ENCODE data around the gene SPPL2B. TPM values are rescaled to one million over a fixed set of nuclear protein-coding genes. Genes with fewer than 3 reads are reported as not detected.

The SPPL2B gene
- total RNA-seq, 1 experiment from 2014 or later: 56.0 TPM

GRCh38 chr19:2365201-2365970 is 36.9 kb downstream of the SPPL2B start:
- intact Hi-C loops (cut with micrococcal nuclease; ENCODE audit: unreplicated experiment): no loop called here
- no peak for DNase-seq
- CTCF ChIA-PET: interaction anchor here (0.6 to 0.7 kb wide), 2 partner anchors 141 to 1241 kb away, joined by 4 to 5 read pairs; no protein-coding TSS in a partner anchor
- Mint-ChIP-seq H3K27ac (ENCODE audit: unreplicated experiment) (no peak overlapping the region), H3K36me3 (ENCODE audit: insufficient read depth, unreplicated experiment) (no peaks in the 10 kb centered on the region), H3K27me3 (ENCODE audit: unreplicated experiment) (peaks cover 15% of the 10 kb centered on the region), H3K4me1 (ENCODE audit: low read depth, unreplicated experiment) (peaks cover 4% of the 10 kb centered on the region), H3K4me3 (ENCODE audit: low read depth, unreplicated experiment) (no peak overlapping the region), H3K9me3 (ENCODE audit: low read depth, unreplicated experiment) (no peaks in the 10 kb centered on the region)
- BruUV-seq (replicated peaks): no TSS peak
- TF ChIP-seq, protein P1, sequence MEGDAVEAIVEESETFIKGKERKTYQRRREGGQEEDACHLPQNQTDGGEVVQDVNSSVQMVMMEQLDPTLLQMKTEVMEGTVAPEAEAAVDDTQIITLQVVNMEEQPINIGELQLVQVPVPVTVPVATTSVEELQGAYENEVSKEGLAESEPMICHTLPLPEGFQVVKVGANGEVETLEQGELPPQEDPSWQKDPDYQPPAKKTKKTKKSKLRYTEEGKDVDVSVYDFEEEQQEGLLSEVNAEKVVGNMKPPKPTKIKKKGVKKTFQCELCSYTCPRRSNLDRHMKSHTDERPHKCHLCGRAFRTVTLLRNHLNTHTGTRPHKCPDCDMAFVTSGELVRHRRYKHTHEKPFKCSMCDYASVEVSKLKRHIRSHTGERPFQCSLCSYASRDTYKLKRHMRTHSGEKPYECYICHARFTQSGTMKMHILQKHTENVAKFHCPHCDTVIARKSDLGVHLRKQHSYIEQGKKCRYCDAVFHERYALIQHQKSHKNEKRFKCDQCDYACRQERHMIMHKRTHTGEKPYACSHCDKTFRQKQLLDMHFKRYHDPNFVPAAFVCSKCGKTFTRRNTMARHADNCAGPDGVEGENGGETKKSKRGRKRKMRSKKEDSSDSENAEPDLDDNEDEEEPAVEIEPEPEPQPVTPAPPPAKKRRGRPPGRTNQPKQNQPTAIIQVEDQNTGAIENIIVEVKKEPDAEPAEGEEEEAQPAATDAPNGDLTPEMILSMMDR (IDR thresholded peaks at IDR 0.05; ENCODE audit: unreplicated experiment): no peak

DNA sequence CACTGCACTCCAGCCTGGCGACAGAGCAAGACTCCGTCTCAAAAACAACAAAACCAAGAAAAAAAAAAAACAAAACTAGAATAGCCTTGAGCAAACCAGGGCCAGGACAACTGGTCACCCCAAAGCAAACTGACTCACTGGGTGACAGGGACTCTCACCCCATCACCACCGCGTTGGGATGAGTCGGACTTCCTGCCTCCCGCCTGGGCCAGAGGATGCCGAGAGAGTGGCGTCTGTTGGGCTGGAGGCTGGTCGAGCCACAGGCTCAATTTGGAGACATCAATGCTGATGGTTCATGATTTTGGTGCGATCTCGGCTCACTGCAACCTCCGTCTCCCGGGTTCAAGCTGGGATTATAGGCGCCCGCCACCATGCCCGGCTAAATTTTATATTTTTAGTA is 43.2 kb downstream of the SPPL2B start:
- no peak overlapping the region for H3K4me3 Mint-ChIP-seq (ENCODE audit: low read depth, unreplicated experiment)
- no TSS peak for BruUV-seq (replicated peaks)
- no peak for DNase-seq
- H3K27ac Mint-ChIP-seq (ENCODE audit: unreplicated experiment): no peak overlapping the region
- peaks cover 13% of the 10 kb centered on the region for H3K27me3 Mint-ChIP-seq (ENCODE audit: unreplicated experiment)
- H3K4me1 Mint-ChIP-seq (ENCODE audit: low read depth, unreplicated experiment): no peaks in the 10 kb centered on the region
- H3K36me3 Mint-ChIP-seq (ENCODE audit: insufficient read depth, unreplicated experiment): no peaks in the 10 kb centered on the region
- intact Hi-C loops (cut with micrococcal nuclease; ENCODE audit: unreplicated experiment): no loop called here
- TF ChIP-seq, protein P1 (IDR thresholded peaks at IDR 0.05; ENCODE audit: unreplicated experiment): no peak
- CTCF ChIA-PET: no interaction called here
- H3K9me3 Mint-ChIP-seq (ENCODE audit: low read depth, unreplicated experiment): no peaks in the 10 kb centered on the region

DNA sequence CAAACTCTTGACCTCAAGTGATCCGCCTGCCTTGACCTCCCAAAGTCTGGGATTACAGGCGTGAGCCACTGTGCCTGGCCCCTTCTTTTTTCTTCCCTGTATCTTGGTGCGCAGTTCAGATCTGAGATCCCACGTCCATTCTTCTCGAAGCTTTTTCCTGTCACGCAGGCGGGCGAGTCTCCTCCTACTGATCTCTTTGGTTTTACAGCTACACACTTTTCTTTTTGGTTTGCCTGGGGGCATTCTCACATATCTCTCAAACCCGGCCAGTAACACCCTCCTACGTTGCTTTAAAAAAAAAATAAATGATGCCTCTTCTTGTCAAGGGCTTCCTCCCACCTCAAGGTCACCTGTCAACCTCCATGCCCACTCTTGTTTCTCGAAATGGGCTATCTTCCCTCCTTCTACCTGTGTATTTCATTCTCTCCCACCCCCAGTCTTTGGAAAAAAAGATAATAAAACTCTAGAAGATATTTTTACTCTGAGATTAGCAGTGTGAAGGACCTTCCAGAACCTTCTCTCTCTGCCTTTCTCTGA is 43.7 kb downstream of the SPPL2B start:
- H3K27ac Mint-ChIP-seq (ENCODE audit: unreplicated experiment): no peak overlapping the region
- no TSS peak for BruUV-seq (replicated peaks)
- TF ChIP-seq, protein P1 (IDR thresholded peaks at IDR 0.05; ENCODE audit: unreplicated experiment): no peak
- no peak for DNase-seq
- no peaks in the 10 kb centered on the region for H3K4me1 Mint-ChIP-seq (ENCODE audit: low read depth, unreplicated experiment)
- intact Hi-C loops (cut with micrococcal nuclease; ENCODE audit: unreplicated experiment): no loop called here
- H3K9me3 Mint-ChIP-seq (ENCODE audit: low read depth, unreplicated experiment): no peaks in the 10 kb centered on the region
- H3K36me3 Mint-ChIP-seq (ENCODE audit: insufficient read depth, unreplicated experiment): no peaks in the 10 kb centered on the region
- H3K4me3 Mint-ChIP-seq (ENCODE audit: low read depth, unreplicated experiment): no peak overlapping the region
- CTCF ChIA-PET: interaction anchor here (0.6 kb wide), 1 partner anchor 506 kb away, joined by 8 read pairs; no protein-coding TSS in a partner anchor
- H3K27me3 Mint-ChIP-seq (ENCODE audit: unreplicated experiment): peaks cover 13% of the 10 kb centered on the region

- peaks cover 13% of the 10 kb centered on the region for H3K27me3 Mint-ChIP-seq (ENCODE audit: unreplicated experiment)
- CTCF ChIA-PET: no interaction called here
- no peak for DNase-seq
- H3K9me3 Mint-ChIP-seq (ENCODE audit: low read depth, unreplicated experiment): peaks cover 4% of the 10 kb centered on the region
- intact Hi-C loops (cut with micrococcal nuclease; ENCODE audit: unreplicated experiment): no loop called here
- H3K36me3 Mint-ChIP-seq (ENCODE audit: insufficient read depth, unreplicated experiment): peaks cover 5% of the 10 kb centered on the region
- no peak overlapping the region for H3K27ac Mint-ChIP-seq (ENCODE audit: unreplicated experiment)
- no peak overlapping the region for H3K4me3 Mint-ChIP-seq (ENCODE audit: low read depth, unreplicated experiment)
- BruUV-seq (replicated peaks): no TSS peak
- TF ChIP-seq, protein P1 (IDR thresholded peaks at IDR 0.05; ENCODE audit: unreplicated experiment): no peak
- no peaks in the 10 kb centered on the region for H3K4me1 Mint-ChIP-seq (ENCODE audit: low read depth, unreplicated experiment)
Observed at GRCh38 chr19:2374808-2375207, 46.3 kb downstream of the SPPL2B start.
